DMS114 treated with DMSO at 0.1 percent for 48 hours (cell line): ENCODE measurements around the gene LRRK2.
"Not testable (repeated sequence)": the region's sequence is repeated elsewhere in the genome, so short reads cannot be mapped to it uniquely, and the experiment has no call there.

Experiments used
- DNase-seq: peaks from one replicate; lab custom pipeline; 2025; ENCODE audit not compliant: unreplicated experiment; lab: John Stamatoyannopoulos, UW

The LRRK2 gene

DNA sequence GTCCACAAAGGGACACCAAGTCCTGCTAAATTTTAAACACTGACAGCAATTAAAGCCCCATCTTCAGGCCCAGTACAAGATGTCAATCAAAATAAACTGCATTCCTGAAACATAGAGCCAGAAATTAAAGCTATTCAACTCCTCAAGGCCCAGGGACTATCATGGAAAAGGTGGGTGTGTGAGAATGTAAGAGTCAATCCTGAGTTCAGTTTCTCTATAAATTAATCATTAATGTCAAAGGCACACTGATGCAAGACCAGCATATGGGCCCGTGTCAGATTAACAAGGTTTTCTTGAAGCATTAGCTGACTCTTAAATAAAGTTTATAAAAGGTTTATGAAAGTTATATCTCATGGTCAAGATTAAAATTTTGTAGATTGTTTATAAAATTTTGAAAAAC, 13.6 kb upstream of the LRRK2 start:
- not testable (repeated sequence) for DNase-seq

DNA sequence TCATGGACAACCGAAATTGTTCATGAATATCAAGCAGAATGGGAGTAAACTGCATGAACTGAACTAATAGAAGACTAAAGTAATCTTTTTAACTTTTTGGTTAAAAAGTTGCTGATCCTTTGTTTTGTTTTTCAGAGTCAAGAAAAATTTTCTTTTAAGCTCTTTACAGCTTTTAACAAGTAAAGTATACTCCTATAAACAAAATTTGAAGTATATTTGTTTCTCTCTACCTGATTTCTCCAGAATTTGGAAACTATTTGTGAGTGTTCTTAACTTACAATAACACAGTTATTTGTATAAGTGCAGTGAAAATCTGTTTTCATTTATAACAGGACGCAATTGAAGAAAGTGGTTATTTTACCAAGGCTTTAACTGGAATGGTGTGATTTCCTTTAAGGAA, 12.2 kb upstream of the LRRK2 start:
- no peak for DNase-seq

DNA sequence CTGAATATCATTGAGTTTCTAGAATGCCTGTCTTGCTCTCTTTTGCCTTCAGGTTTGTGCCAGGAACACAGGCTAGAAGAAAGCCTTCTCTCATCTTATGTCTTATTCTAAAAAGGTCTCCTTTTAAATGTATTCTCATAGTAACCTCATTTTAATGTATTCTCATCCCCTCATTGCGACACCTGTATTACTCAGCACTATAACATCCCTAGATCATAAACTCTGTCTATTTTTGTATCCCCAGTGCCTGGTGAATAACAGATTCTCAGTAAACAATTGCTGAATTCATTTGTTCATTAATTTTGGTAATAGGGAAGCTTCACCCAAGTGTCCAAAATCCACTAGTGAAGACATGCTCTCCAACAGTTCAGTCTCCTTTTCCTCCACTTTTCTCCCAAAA, 8.8 kb upstream of the LRRK2 start:
- DNase-seq = no peak

DNA sequence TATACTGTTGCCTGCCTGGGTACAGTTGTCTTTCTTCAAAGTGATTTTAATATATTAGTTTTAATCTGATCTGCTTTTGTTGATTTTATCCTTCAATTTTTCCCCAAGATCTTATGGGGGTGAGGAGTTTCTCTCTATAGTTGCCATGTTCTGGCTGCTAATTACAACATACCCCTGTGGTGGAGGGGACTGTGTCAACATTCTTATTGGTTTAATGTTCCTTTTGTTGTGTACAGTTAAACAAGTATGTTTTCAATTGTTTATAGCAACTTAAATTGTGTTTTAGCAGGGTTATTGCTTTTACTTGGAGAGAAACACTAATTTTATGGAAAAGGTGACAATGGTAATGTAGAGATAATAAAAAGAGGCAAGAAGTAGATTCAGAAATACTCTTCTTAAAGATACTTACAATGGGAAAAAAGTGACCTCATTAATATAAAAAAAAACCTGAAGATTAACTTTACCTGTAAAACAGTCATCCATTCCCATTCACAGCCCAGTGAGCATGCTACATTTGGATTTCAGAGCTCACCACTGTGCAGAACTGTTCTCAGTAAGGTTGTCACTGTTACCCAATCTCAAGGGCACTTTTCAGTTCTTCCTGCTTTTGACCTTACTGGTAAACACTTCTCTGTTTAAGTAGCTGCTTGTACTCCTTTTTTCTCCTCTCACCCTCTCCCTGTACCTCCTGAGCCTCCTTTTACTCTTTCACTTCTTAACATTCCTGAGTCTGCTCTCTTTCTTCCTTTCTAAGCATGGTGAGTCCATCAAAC, 8.1 kb upstream of the LRRK2 start:
- DNase-seq = no peak

DNA sequence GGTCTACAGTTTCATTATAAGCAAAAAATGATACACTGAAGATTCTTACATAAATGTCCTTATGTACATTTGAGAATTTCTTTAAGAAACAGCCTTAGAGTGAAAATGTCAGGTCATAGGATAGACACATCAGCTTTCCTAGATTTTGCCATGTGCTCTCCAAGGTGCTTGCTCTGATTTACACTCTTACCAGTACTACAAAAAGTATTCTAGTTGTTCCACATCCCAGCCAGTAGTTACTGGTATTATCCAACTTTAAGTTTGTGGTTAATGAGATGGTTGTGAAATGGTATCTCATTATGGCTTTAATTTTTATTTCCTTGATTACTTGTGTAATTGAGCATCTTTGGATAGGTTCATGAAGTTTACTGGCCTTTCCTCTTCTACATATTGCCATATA, 5.0 kb upstream of the LRRK2 start:
- DNase-seq = no peak

DNA sequence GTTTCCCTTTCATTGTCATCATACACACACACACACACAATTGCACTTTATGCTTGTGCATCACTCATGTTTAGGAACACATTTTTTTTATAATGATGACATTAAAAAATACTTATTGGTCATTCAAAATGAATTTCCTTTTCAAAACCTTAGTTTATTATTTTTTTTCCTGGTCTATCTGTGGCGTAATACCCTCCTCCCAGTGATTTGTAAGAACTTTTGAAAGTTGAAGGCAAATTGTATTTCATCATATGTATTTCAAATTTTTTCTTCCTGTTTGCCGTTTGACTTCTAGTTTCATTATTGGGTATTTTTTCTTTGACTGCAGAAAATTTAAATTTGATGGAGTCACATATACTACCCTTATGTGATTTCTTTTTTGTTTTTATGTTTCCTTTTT, 2.5 kb upstream of the LRRK2 start:
- DNase-seq = no peak

DNA sequence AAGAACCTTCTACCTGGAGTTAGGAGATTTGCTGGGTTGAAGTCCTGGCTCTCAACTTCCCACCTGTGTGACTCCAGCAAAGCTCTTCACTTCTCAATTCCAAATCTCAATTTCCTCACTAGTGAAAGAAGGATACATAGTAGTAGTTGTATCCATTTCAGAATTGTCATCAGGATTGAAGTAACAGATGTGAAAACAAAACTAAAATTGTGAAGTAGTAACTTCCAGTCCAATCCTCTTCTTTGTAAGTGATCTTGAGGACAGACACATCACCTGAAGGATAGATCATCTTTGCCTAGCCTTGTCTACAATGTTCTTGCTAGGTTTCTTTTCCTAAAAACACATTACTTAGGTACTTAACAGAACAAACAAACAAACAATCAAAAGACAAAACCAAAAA, 1.2 kb upstream of the LRRK2 start:
- DNase-seq = no peak

DNA sequence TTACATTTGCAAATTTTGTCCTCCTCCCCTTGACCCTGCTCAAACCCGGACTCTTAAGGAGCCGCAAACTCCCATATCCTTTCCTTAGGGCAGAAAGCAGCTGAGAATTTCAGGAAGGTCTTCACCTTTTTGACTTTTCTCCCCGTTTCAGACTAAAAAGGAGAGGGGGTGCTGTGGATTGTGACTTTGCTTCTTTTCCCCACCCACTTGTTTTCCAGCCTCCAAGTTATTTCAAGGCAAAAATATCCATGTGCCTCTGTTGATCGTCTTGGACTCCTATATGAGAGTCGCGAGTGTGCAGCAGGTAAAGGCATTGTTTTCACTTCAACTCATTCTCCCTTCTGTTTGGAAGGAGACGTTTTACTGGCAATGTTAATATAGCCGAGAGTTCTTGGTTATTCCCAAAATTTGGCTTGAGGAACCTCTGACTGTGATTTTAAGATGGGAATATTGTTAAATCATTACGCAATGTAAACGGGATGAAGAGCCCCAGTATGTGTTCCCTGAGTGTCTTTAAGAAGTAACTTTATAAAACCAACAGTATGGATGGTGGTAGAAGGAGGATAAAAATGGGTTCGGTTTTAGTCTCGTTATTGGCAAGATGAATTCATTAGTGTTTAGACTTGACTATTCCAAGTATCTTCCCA, 663 bp downstream of the LRRK2 start:
- DNase-seq = no peak

DNA sequence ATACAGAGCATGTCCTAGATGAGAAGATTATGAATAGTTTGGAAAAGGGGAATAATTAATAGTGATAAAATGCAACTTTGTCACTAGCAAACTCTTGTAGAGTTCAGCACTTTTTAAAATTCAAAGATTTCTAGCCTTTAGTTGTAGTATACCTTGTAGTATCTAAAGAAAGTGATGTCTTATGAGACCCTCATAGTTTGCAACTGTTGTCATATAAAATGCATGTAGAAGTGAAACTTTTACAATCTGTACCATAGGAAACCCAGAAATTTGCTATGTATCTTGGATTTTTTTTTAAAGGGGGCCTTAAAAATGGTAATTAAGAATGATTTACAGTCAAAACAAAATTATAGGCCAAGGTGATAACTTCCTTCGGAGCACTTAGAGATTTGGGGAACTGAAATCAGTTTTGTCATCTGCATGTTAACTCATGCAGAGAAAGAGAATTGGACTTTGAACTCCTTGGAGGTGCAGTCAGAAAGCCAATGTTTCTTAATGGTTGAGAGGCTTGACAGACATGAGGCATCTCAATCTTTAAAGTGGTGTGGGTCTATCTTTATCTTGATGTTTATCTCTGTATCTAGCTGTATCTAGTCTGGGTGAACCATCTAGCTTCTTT, 1.3 kb downstream of the LRRK2 start:
- no peak for DNase-seq

DNA sequence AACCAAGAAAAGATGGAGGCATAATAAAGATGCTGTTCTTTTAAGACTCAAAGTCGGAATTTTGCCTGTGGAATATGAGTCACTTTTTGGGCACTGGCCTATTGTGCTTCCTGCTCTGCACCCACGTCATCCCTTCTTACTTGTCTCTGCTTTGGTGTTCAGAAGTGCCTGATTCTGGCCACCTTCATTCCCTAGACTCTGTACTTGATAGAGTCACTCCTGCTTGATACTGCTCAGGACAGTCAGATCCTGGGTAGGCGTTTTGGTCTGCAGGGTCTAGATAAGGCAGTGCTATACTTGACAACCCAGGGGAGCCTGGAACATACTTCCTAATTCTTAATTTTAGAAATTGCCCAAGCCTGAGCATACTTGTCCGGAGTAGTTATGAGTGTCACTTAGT, 1.9 kb downstream of the LRRK2 start:
- no peak for DNase-seq

DNA sequence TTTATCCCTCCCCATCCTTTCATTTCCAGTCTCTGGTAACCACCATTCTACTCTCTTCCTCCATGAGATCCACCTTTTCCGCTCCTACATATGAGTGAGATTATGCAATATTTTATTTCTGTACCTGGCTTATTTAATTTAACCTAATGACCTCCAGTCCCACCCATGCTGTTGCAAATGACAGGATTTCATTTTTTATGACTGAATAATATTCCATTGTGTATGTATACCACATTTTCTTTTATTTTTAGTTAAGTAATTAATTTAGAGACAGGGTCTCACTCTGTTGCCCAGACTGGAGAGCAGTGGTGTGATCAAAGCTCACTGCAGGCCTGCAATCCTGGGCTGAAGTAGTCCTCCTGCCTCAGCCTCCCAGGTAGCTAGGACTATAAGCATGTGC, 2.6 kb downstream of the LRRK2 start:
- DNase-seq = no peak

DNA sequence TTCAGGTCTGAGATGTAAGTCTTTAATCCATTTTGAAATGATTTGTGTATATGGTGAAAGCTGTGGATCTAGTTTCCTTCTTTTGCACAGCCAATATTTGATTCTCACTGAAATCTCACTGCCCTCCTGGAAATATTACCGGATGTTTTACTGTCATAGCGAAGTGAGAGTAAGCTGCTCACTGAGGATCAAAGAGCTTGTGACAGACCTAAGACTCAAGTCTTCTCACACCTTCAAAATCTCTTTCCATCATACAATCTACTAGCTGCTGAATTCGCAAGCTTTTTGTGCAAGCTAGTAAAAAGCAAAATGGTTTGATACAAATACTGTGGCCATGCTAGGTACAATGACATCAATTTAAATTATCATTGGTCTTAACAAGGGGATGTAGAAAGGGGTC, 3.9 kb downstream of the LRRK2 start:
- no peak for DNase-seq

DNA sequence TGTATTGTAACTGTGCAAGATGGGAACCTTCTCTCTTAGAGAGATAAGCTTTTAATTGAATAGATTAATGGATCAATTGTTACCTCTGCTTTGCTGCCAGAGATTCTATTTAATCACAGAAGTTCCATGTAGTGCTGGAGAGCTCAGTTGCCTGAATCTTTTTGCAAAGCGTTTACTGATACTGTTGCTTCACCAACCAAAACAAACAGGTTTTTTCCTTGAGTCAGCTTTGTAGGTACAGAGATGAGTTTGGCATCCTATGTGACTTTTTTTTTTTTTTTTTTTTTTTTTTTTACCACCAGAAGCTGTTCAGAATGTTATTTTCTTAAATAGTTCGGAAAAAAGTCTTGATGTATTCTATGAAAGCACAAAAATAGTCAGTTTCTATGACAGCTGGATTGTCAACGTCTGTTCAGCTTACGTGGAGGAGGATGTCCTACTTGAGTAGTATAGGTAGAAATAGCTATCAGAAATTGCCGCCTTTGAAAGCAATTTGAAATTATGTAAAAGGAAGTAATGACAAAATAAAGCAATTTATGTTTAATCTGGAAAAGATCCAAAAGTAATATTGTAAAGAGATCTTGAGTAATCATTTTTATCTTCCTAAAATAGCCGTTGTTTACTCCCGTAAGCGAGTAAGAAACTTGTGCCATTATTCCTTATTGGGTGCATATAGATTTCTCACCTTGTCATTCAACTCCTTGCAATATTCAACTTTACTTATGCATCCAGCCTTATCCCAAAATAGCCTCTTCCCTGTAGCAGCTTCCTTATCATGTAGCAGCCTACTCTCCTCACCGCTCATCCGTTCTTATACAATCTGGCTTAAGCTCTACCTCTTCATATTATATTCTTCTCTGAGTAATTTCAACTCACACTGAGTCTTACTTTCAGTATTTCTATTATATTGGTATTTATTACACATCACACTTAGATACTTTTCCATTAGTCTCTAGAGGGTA, 5.2 kb downstream of the LRRK2 start:
- DNase-seq = no peak

DNA sequence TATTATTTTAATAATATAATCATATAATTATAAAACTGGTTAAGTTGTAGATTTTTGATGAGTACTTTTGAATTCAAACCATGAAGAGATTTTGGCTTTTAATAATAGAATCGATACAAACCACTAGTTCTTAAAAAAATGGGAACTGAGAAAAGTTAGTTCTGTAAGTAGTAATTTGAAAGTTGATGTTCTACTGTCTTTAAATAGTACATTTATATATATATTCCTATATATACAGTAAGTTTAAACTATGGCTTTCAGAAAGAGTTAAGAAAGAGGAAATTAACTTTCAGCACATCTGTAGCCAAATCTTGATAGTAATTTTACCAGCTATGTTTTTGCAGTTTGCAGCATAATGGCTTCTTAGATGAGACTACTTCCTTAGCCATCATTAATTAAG, 7.8 kb downstream of the LRRK2 start:
- no peak for DNase-seq

DNA sequence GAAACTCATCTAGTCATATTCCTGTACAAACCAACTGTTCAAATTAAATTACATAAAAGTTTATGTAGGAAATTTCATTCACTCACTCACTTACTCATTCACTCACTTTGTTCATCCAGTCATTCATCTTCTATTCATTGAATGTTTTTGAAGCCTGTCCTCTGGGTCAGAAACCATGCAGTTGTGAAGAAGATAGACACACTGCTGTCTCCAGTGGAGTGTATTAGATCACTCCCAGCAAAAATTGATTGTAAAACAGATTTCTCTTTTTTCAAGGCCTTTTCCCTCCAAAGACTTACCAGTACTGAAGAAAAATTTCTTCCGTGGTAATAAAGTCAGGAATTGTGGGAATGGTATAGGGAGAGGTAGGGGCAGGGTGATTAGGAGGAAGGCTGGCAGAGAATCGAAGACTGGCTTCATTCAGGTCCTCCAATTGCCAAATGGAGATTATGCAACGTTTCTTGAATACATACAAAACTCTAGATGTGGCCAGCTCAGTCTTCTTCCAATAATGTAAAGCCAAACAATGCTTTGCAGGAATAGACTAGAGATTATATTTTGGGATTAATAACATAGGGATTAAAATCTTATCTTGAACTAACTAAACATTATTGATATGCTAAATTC, 9.1 kb downstream of the LRRK2 start:
- DNase-seq = no peak

DNA sequence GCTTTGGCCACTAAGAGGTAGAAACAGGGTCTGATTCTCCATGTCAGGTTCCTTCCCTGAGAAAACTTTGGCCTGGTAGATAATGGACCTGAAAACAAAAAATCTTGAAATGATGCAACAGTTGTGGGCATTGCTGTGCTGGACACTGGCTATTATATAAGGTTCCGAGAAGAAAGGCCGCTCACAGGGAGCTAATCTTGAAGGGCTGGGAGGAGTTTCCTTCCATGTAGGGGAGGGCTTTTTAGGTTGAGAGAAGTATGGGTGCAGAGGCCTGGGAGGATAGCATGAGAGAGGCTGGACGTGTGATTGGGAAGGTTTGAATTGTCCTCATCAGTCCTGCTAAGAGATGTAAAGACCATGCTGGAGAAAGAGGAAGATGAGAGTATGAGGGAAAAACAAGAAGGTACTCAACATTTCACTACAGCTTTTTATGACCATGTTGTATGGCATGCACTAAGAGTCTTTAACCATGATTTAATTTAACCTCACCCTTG, 11.6 kb downstream of the LRRK2 start:
- no peak for DNase-seq

DNA sequence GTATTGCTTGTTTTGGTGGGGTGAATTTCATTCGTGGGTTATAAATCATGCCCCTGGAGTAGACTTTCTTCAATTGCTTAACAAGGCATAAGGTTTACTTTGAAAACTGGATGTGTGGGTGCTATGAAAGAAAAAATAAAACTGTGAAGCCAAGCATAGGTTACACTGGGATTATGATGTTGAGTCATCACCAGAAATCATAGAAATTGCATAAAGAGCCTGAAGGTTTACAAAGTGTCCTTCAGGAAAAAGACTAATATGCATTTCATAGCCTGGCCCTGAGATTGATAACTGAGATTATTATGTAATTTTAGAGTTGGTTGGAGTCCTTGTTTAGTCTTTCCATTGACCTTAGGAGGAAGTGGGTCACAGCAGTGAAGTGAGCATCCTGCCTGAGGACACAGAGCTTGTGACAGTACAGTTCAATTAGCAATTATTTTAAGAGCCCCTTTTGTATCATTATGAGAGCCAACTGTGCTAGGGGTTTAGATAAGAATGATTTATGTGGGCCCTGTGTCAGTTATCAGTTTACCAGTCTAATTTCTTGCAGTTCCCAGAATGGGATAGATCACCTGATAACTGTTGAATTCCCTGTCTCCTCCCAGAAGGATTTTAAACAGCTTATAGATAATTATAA, 13.6 kb downstream of the LRRK2 start:
- no peak for DNase-seq

DNA sequence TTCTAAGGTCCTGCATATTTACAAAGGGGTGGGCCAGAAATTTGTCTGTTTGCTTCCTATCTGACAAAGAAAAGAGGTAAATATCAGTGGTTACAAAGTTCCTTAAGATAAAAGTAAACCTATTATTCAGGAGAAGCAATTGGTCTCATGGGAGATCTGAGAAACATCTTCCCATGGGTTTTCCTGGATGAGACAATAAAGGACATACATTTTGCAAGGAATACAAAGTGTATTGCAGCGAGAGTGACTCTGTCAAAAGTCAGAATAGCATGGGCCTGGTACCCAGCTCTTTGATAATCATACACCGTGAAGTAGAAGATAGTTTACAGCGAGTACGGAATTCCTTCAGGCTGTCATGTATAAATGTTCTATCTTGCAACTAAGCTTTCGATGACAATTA, 14.2 kb downstream of the LRRK2 start:
- no peak for DNase-seq

DNA sequence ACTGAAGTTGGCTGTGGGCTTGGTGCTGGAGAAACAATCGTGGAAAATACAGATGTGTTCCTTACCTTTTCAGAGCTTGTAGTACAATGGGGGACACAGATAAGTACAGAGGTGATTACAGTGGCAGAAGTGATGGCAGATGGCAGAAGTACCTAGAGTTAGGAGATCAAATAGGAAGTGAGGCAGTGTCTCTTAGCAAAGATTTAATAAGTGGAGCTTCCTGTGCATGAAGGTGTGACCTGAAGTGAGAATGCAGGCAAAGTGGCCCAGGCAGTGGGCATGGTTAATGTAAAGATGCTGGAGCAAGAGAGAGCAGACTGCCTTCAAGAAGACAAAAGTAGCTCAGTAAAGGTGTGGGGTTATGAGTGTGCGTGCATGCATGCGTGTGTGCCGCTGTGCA, 16.0 kb downstream of the LRRK2 start:
- DNase-seq = no peak

DNA sequence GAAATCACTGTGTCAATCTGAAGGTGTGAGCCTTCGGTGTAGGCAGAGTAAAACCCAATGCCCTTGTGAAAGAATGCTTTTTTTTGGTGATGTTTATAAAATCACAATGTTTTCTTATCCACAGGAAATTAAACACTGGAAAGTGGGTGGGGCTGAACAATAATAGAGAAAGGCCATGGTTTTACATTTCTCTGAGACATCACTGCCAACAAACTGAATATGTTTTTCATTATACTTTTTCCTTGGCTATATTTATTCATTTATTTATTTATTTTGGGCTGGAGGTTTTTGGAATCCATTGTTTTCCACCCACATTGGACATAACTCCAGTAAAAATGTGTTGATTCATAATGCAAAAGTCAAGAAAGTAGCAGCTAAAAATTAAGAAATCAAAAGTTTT, 16.9 kb downstream of the LRRK2 start:
- DNase-seq = no peak
